Breast epithelium (tissue), 4 donors: ENCODE data around the gene SHC3. TPM values are rescaled to one million over a fixed set of nuclear protein-coding genes. Genes with fewer than 3 reads are reported as not detected.

ENCODE experiments used
- DNase-seq, 2 donors: peaks; one replicate each; pipeline ENCODE4 v3.0.0-alpha.2; 2019; ENCODE audit warnings: low spot score in 2 of 2
- H3K27ac ChIP-seq, 2 donors: fragments of 200-600 bp; sonication (generic) in 1 of 2; one replicate each; pipeline ENCODE4 v1.5.1; 2016 to 2019; ENCODE audit warnings: mild to moderate bottlenecking in 1 of 2
- H3K27me3 ChIP-seq, 2 donors: fragments of 200-600 bp; sonication (generic) in 1 of 2; one replicate each; pipeline versions ENCODE4 v1.5.1 to v1.6.0; 2017 to 2019; ENCODE audit warnings: control low read depth in 1 of 2, mild to moderate bottlenecking in 1 of 2
- H3K36me3 ChIP-seq: fragments of 200-600 bp; one replicate; pipeline ENCODE4 v1.5.1; 2019
- H3K4me1 ChIP-seq, 2 donors: fragments of 200-600 bp; sonication (generic); one replicate each; pipeline ENCODE4 v1.5.1; 2016 to 2019; ENCODE audit warnings: control low read depth in 1 of 2
- H3K4me3 ChIP-seq, 3 donors: fragments of 200-600 bp; sonication (generic); 1 replicate in 2 of 3; 2 replicates in 1 of 3; pipeline ENCODE4 v1.5.1; 2016 to 2019; ENCODE audit warnings: mild to moderate bottlenecking in 3 of 3, moderate library complexity in 2 of 3
- H3K9me3 ChIP-seq, 2 donors: fragments of 200-600 bp; sonication (generic) in 1 of 2; one replicate each; pipeline ENCODE4 v1.5.1; 2016 to 2019; ENCODE audit warnings: control low read depth in 1 of 2
- CTCF ChIP-seq, 3 donors: fragments of 450-650 bp; IDR thresholded peaks; one replicate each; pipeline ENCODE4 v1.5.1; 2016 to 2017; ENCODE audit warnings: antibody characterized with exemption in 3 of 3, mild to moderate bottlenecking in 3 of 3, moderate library complexity in 3 of 3
- POLR2A ChIP-seq: fragments of 450-650 bp; IDR thresholded peaks from one replicate; pipeline ENCODE4 v1.6.1; 2016; ENCODE audit warnings: antibody characterized with exemption, mild to moderate bottlenecking, moderate library complexity
- POLR2AphosphoS5 ChIP-seq, 3 donors: sonication (generic); formaldehyde crosslinking; IDR thresholded peaks; one replicate each; pipeline ENCODE4 v1.6.1; 2017; ENCODE audit warnings: antibody characterized with exemption in 3 of 3
- intact Hi-C: fragments of 100-400 bp; cut with DNase I; formaldehyde crosslinking; loops from one replicate; pipeline ENCODE4 v1.15.1; 2023; ENCODE audit warnings: low total_unique reads
- total RNA-seq, 3 donors: library from RNA; depleted of rRNA; stranded (reverse); fragments of >200 nt; gene quantifications; one replicate each; pipeline ENCODE4 v1.1.0, GENCODE V29; 2016

The SHC3 gene
- total RNA-seq, 3 donors from 2014 or later, result 1.0 to 6.7 (median 2.3) TPM

DNA sequence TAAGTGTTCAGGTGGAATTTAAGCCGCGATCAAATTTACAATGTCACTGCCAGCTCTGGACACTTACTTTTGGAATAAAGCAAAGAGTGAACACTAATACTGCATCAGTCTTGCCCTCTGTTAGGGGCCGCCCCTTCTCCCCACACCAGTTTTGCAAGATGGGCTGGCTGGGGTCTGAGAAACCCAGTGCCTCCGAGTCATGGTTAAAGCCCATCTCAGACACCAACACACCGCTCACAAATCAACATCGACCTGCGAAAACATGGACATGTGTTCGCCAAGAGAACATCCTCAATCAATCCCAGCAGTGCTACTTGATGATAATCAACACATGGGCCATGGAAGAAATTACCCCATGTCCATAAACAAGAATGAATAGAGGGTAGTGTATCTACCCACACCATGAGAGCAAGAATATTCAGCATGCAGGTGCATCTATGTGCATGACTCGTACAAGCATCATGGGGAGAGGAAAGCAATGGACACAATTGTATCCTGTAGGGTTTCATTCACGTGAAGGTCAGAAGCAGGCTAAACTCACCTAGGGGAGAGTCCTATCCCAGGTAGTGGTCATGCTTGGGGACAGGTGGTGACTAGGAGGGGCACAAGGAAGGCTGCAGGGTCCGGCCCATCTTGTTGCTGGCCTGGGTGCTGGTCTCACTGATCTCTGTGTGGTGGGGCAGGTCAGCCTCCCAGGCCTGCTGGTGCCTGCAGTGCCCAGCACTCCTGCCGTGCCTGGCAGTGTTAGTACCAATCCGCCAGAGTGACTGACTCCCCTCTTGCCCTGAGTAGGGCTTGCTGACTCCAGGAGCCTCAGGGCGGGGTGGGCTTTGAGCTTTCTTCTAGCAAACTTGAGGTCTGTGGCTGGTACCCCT, 182.3 kb downstream of the SHC3 start:
- no peak for DNase-seq
- Histone ChIP-seq H3K4me1 (peaks cover 3 to 9% of the 10 kb centered on the region in 2 donors), H3K9me3 (no peaks in the 10 kb centered on the region), H3K4me3 (no peak overlapping the region), H3K36me3 (no peaks in the 10 kb centered on the region), H3K27ac (no peak overlapping the region), H3K27me3 (no peaks in the 10 kb centered on the region)
- no peak for TF ChIP-seq POLR2A
- no peak for TF ChIP-seq CTCF (IDR thresholded peaks at IDR 0.05)
- TF ChIP-seq POLR2AphosphoS5 (IDR thresholded peaks at IDR 0.05), result no peak
- intact Hi-C loops, result no loop called here

DNA sequence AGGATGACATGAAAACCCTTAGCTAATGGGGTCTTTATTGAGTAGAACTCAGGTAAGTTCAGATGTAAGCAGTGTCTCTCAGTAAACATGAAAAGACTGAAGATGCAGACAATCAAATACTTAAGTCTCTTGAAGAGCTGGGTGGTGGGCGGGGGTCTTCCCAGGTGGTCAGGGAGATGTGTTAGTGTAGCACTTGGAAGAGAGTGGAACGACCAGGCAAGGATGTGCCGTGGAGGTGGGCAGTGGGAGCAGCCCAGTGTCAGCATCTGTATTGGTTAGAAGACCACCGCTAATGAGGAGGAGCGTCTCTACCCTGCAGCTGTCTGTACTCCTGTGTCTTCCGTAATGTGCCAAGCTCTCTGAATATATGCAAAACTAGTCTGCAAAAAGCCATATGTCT, 183.0 kb downstream of the SHC3 start:
- H3K4me1 ChIP-seq, result peaks cover 2 to 3% of the 10 kb centered on the region in 2 donors
- no peaks in the 10 kb centered on the region for H3K36me3 ChIP-seq
- intact Hi-C loops, result no loop called here
- DNase-seq, result no peak
- no peak overlapping the region for H3K27ac ChIP-seq
- H3K4me3 ChIP-seq, result no peak overlapping the region
- no peaks in the 10 kb centered on the region for H3K27me3 ChIP-seq
- H3K9me3 ChIP-seq, result no peaks in the 10 kb centered on the region
- no peak for TF ChIP-seq POLR2AphosphoS5 (IDR thresholded peaks at IDR 0.05)
- TF ChIP-seq POLR2A, result no peak
- no peak for TF ChIP-seq CTCF (IDR thresholded peaks at IDR 0.05)

DNA sequence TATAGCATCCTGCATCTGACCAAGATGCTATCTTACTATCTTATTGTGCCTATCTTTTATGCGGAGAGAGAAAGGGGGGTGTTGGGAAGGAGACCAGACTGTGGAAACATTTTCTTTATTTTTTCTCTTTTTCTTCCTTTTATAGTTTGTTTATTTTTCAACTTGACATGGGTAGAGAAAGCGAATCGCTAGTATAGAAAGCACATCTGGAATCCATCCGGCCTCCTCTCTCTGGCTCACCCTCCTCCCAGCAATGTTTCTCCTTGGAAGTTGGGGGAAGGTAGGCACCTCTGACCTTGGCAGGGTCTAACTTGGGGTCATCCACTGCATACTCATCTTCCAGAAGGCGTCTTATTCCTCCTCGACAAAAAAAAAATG, 183.4 kb downstream of the SHC3 start:
- no peak for DNase-seq
- intact Hi-C loops, result no loop called here
- Histone ChIP-seq H3K36me3 (no peaks in the 10 kb centered on the region), H3K4me1 (peaks cover 0 to 3% of the 10 kb centered on the region in 2 donors), H3K4me3 (no peak overlapping the region), H3K27me3 (no peaks in the 10 kb centered on the region), H3K9me3 (no peaks in the 10 kb centered on the region), H3K27ac (no peak overlapping the region)
- TF ChIP-seq CTCF (IDR thresholded peaks at IDR 0.05) (no peak), POLR2A (no peak), POLR2AphosphoS5 (IDR thresholded peaks at IDR 0.05) (no peak)

- H3K27me3 ChIP-seq, result no peaks in the 10 kb centered on the region
- no peaks in the 10 kb centered on the region for H3K36me3 ChIP-seq
- H3K27ac ChIP-seq, result no peak overlapping the region
- TF ChIP-seq POLR2AphosphoS5 (IDR thresholded peaks at IDR 0.05), result no peak
- TF ChIP-seq CTCF (IDR thresholded peaks at IDR 0.05), result no peak
- TF ChIP-seq POLR2A, result no peak
- H3K9me3 ChIP-seq, result no peaks in the 10 kb centered on the region
- peaks cover 0 to 3% of the 10 kb centered on the region in 2 donors for H3K4me1 ChIP-seq
- H3K4me3 ChIP-seq, result peak overlapping the region in 1 of 3 donors; percentile 13
- no peak for DNase-seq
- intact Hi-C loops, result no loop called here
Observed at GRCh38 chr9:88994469-88995199, 184.0 kb downstream of the SHC3 start.
